BLaER1 (cell line): Measurements from ENCODE around the gene RNPS1.

Source experiments
- H3K27ac ChIP-seq: shearing (Covaris generic); formaldehyde crosslinking; 2 replicates; pipeline ENCODE4 v1.8.1; 2022
- H3K27me3 ChIP-seq: shearing (Covaris generic); formaldehyde crosslinking; 2 replicates; pipeline ENCODE4 v1.8.1; 2022
- H3K36me3 ChIP-seq: shearing (Covaris generic); formaldehyde crosslinking; 2 replicates; pipeline ENCODE4 v1.8.1; 2022
- H3K4me1 ChIP-seq: shearing (Covaris generic); formaldehyde crosslinking; 2 replicates; pipeline ENCODE4 v1.8.1; 2022
- H3K4me2 ChIP-seq: shearing (Covaris generic); formaldehyde crosslinking; 2 replicates; pipeline ENCODE4 v1.8.1; 2022
- H3K4me3 ChIP-seq: shearing (Covaris generic); formaldehyde crosslinking; 2 replicates; pipeline ENCODE4 v1.8.1; 2022
- H3K9ac ChIP-seq: shearing (Covaris generic); formaldehyde crosslinking; 2 replicates; pipeline ENCODE4 v1.8.1; 2022
- H3K9me3 ChIP-seq: shearing (Covaris generic); formaldehyde crosslinking; 2 replicates; pipeline ENCODE4 v1.8.1; 2022
- H4K20me1 ChIP-seq: shearing (Covaris generic); formaldehyde crosslinking; 2 replicates; pipeline ENCODE4 v1.8.1; 2022
- Cebpa-rat ChIP-seq: shearing (Covaris generic); IDR thresholded peaks from 2 replicates; pipeline ENCODE4 v1.8.1; 2022

Gene RNPS1

DNA sequence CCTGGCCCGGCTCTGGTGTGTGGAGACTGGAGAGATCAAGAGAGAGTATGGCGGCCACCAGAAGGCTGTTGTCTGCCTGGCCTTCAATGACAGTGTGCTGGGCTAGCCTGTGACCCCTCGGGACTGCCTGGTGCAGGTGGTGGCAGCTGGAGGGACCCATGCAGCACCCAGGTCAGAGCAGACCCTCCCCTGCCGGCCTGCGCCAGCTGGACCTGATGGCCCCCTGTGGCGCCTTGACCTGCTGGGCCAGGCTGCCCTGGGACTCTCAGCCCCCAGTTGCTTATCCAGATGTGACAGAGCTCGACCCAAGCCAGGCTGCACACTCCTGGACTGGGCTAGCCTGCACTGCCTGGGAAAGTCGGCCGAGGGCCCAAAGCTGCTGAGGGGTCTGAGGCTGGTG is 59.2 kb downstream of the RNPS1 start:
- H3K4me2 ChIP-seq: no peak overlapping the region
- H3K9ac ChIP-seq: no peak overlapping the region; the same call in 1 of the 2 replicates
- no peak overlapping the region for H3K4me3 ChIP-seq
- TF ChIP-seq Cebpa-rat: no peak
- peaks cover 44% of the 10 kb centered on the region for H3K4me1 ChIP-seq
- no peaks in the 10 kb centered on the region for H3K9me3 ChIP-seq
- peaks cover 47% of the 10 kb centered on the region for H4K20me1 ChIP-seq
- H3K27me3 ChIP-seq: no peaks in the 10 kb centered on the region
- H3K27ac ChIP-seq: no peak overlapping the region
- H3K36me3 ChIP-seq: peaks cover 63% of the 10 kb centered on the region

DNA sequence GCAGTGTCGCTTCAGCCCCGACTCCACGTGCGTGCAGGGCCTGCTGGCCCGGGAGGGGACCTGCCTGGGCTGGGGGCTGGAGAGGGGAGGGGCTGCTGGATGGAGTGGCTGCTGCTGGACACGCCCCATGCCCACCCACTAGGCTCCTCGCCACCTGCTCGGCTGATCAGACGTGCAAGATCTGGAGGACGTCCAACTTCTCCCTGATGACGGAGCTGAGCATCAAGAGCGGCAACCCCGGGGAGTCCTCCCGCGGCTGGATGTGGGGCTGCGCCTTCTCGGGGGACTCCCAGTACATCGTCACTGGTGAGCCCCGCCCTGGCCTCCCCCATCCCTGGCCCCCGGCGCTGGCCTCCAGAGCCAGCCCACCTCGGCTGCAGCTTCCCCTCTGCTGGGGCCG is 59.6 kb downstream of the RNPS1 start:
- H3K4me2 ChIP-seq: no peak overlapping the region
- no peak for TF ChIP-seq Cebpa-rat
- H4K20me1 ChIP-seq: peaks cover 42% of the 10 kb centered on the region
- no peaks in the 10 kb centered on the region for H3K27me3 ChIP-seq
- H3K9me3 ChIP-seq: no peaks in the 10 kb centered on the region
- H3K4me1 ChIP-seq: peaks cover 39% of the 10 kb centered on the region
- H3K9ac ChIP-seq: no peak overlapping the region
- H3K36me3 ChIP-seq: peaks cover 63% of the 10 kb centered on the region
- no peak overlapping the region for H3K27ac ChIP-seq
- H3K4me3 ChIP-seq: no peak overlapping the region

DNA sequence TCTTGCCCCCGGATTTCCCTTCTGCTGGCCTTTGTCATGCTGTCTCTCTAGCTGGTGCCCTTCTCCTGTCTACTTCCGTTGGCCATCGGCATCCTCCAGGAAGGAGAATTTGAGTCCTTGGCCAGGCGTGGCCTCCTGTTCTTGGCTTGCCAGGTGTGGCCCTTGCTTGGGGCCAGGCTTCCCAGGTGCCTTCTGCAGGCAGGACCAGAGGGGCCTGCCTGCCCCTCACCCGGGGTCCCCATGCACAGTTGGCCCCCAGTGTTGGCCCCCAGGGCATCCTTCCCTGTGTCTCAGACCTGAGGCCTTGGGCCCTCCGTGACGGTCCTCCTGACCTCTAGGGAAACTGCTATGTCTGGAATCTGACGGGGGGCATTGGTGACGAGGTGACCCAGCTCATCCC is 60.1 kb downstream of the RNPS1 start:
- Histone ChIP-seq H3K4me2 (no peak overlapping the region), H4K20me1 (peaks cover 38% of the 10 kb centered on the region), H3K27ac (no peak overlapping the region), H3K4me1 (peaks cover 35% of the 10 kb centered on the region), H3K9me3 (no peaks in the 10 kb centered on the region), H3K36me3 (peaks cover 60% of the 10 kb centered on the region), H3K4me3 (no peak overlapping the region), H3K9ac (0 out of 2 replicates have a peak overlapping the region, but pooled peaks have one; percentile 10), H3K27me3 (no peaks in the 10 kb centered on the region)
- no peak for TF ChIP-seq Cebpa-rat

DNA sequence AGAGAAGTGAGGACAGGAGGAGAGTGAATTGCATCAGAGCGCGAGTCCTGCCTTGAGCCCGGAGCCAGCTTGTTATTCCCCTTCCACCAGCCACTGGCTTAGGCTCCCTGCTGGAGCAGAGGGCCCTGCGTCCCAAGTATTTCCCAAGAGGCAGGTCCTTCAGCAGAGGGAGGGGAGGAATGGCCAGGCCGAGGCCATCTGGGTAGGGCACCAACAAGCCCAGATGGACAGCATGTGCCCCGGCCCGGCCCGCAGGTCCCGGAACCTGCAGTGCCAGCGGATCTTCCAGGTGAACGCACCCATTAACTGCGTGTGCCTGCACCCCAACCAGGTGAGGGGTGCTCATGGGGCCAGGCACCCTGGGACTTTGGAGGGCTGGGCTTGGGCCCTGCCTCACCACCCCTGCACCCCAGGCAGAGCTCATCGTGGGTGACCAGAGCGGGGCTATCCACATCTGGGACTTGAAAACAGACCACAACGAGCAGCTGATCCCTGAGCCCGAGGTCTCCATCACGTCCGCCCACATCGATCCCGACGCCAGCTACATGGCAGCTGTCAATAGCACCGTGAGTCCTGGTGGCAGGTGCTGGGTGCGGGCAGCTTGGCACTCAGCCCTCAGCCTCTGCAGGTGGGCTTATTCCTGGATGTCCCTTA is 61.0 kb downstream of the RNPS1 start:
- H3K36me3 ChIP-seq: peaks cover 51% of the 10 kb centered on the region
- H3K9me3 ChIP-seq: no peaks in the 10 kb centered on the region
- peaks cover 28% of the 10 kb centered on the region for H4K20me1 ChIP-seq
- no peak overlapping the region for H3K4me3 ChIP-seq
- H3K4me1 ChIP-seq: peaks cover 25% of the 10 kb centered on the region
- no peak for TF ChIP-seq Cebpa-rat
- 0 out of 2 replicates have a peak, but pooled peaks cover 5% of the 10 kb centered on the region for H3K27me3 ChIP-seq
- peak overlapping the region; percentile 100 for H3K4me2 ChIP-seq
- H3K9ac ChIP-seq: peak overlapping the region; percentile 97
- no peak overlapping the region; the same call in 1 of the 2 replicates for H3K27ac ChIP-seq

DNA sequence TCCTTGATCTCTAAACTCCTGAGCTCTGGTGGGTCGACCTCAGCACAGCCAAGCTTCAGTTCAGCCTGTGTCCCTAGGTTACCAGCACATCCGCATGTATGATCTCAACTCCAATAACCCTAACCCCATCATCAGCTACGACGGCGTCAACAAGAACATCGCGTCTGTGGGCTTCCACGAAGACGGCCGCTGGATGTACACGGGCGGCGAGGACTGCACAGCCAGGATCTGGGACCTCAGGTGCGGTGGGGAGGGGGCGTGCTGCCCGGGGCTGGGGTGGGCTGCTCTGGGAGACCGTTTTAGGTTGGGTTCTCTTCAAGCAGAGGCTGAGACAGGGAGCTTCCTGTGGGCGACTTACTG is 61.5 kb downstream of the RNPS1 start:
- H3K36me3 ChIP-seq: peaks cover 46% of the 10 kb centered on the region
- H3K4me2 ChIP-seq: peak overlapping the region; percentile 100
- no peaks in the 10 kb centered on the region for H3K9me3 ChIP-seq
- peaks cover 24% of the 10 kb centered on the region for H3K4me1 ChIP-seq
- H3K27me3 ChIP-seq: 0 out of 2 replicates have a peak, but pooled peaks cover 10% of the 10 kb centered on the region
- peak overlapping the region; percentile 83 for H3K4me3 ChIP-seq
- no peak for TF ChIP-seq Cebpa-rat
- H3K27ac ChIP-seq: peak overlapping the region; percentile 99
- peaks cover 25% of the 10 kb centered on the region for H4K20me1 ChIP-seq
- peak overlapping the region; percentile 97 for H3K9ac ChIP-seq

DNA sequence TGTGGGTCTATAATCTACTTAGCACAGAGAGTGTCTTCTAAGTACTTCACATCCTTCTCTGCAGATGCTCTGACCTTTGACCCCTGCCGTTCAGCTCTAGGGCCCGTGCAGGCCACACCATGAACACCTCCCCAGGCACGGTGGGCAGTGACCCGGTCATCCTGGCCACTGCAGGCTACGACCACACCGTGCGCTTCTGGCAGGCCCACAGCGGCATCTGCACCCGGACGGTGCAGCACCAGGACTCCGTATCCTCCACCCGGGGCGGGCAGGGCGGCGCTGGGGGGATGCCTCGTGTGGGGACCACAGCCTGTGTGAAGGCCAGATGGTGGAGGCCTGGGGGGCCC is 62.0 kb downstream of the RNPS1 start:
- TF ChIP-seq Cebpa-rat: no peak

DNA sequence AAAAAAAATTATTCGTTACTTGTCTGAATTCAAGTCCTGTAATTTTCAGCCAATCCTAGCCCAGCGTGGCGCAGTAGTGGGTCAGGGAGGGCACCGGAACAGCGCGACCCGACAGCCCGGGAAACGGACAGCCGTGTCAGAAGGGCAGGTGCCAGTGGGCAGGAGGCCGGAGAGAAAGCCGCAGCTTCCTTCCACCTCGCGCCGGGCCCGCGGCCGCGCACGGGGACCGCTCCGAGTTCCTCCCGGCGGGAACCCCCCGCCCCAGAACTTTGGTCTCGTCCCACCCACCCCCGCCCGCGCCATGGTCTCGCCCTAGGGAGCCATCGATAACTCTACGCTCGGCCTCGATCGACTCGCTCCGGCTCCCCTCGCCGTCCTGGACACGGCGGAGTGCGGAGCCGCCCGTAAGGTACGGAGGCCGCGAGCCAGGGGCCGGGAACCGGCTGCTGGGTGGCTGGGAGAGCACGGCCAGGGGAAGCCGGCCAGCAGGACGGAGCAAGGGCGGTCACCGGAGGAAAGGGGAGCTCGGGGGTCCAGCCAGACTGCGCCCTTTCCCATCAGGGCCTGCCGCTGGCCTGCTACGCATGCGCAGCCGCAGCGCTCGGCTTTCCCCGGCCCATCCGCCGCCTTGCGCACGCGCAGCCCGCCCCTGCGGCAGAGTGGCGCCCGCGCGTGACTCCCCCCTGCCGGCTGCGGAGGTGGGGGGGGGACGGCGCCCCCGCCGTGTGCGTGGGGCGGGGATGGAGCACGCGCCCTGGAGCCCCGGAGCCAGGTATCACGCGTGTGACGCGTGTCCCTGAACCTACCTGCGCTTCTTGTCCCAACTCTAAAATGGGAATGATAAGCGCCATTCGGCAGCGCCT is 62.6 kb downstream of the RNPS1 start, which contains the start of gene MLST8:
MLST8 (plus strand) TSS at position 351 of the 863 bp plus-strand sequence. CDS start 632 bp downstream, outside the sequence.
- Histone ChIP-seq H3K4me3 (peak within 1 kb of the TSS; percentile 83), H3K9ac (peak within 1 kb of the TSS; percentile 97), H3K27me3 (peaks cover 18% of the 10 kb centered on the region; the same call in 1 of the 2 replicates), H3K4me1 (peaks cover 24% of the 10 kb centered on the region), H3K4me2 (peak within 1 kb of the TSS; percentile 100), H3K36me3 (peaks cover 37% of the 10 kb centered on the region), H3K27ac (peak within 1 kb of the TSS; percentile 99), H4K20me1 (peaks cover 15% of the 10 kb centered on the region; the same call in 1 of the 2 replicates), H3K9me3 (no peaks in the 10 kb centered on the region)
- no peak for TF ChIP-seq Cebpa-rat

More for the DNA sequence above, 62.0 kb downstream of the RNPS1 start:
- peak overlapping the region; percentile 99 for H3K27ac ChIP-seq
- peaks cover 21% of the 10 kb centered on the region for H4K20me1 ChIP-seq
- no peaks in the 10 kb centered on the region for H3K9me3 ChIP-seq
- peaks cover 24% of the 10 kb centered on the region for H3K4me1 ChIP-seq
- H3K4me3 ChIP-seq: peak overlapping the region; percentile 83
- H3K4me2 ChIP-seq: peak overlapping the region; percentile 100
- H3K36me3 ChIP-seq: peaks cover 44% of the 10 kb centered on the region
- peaks cover 12% of the 10 kb centered on the region; the same call in 1 of the 2 replicates for H3K27me3 ChIP-seq
- peak overlapping the region; percentile 97 for H3K9ac ChIP-seq

DNA sequence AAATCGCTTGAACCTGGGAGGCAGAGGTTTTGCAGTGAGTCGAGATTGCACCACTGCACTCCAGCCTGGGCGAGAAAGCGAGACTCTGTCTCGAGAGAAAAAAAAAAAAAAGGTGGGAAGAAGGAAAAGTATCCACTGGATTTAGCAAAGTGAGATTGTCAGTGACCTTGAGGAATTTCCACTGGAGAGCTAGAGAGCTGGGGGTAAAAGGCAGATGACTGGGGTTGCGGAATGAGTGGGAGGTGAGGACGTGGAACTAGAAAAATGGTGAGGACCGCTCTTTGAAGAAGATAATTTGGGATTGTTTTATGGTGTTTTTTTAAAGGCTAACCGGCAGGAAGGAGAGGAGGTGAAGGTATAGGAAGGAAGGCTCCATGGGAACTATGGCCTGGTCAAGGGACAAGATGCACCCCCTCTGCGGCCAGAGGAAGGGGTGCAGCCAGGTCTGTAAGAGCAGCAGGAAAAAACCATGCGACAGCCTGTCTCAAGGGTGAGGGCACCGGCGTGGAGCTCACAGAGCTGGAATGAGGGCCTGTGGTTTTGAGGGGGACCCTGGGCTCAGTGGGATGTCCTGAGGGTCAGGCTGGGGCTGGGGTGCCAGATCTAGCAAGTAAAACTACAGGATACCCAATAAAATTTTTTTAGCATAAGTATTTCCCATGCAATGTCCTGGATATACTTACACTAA is 63.4 kb downstream of the RNPS1 start:
- no peaks in the 10 kb centered on the region for H3K9me3 ChIP-seq
- H3K4me2 ChIP-seq: peak overlapping the region; percentile 100
- H3K27me3 ChIP-seq: peaks cover 26% of the 10 kb centered on the region
- H3K9ac ChIP-seq: peak overlapping the region; percentile 97
- peak overlapping the region; percentile 83 for H3K4me3 ChIP-seq
- H3K4me1 ChIP-seq: peaks cover 24% of the 10 kb centered on the region
- H3K36me3 ChIP-seq: peaks cover 30% of the 10 kb centered on the region
- no peak for TF ChIP-seq Cebpa-rat
- peak overlapping the region; percentile 99 for H3K27ac ChIP-seq
- peaks cover 7% of the 10 kb centered on the region; the same call in 1 of the 2 replicates for H4K20me1 ChIP-seq
